GM23338 (cell line): ENCODE results near the gene TSPAN4. TPM values are rescaled to one million over a fixed set of nuclear protein-coding genes. Genes with fewer than 3 reads are reported as not detected.

Experiments used
- ATAC-seq: fragments of 200-7000 bp; cut with Tn5 transposase; 3 replicates; pipeline ENCODE4 v1.9.1; 2020
- DNase-seq: peaks from one replicate; pipeline ENCODE4 v3.0.0-alpha.2; 2015; ENCODE audit warnings: low spot score
- H2AFZ ChIP-seq: fragments of 200-600 bp; sonication (generic); 2 replicates; pipeline ENCODE4 v1.8.0; 2016; ENCODE audit warnings: antibody characterized with exemption, mild to moderate bottlenecking, moderate library complexity
- H3F3A ChIP-seq: fragments of 200-600 bp; sonication (generic); replicated peaks from 2 replicates; pipeline ENCODE4 v1.8.0; 2017; ENCODE audit warnings: antibody characterized with exemption, mixed run types, low read depth
- H3K27ac ChIP-seq: fragments of 200-600 bp; sonication (generic); 2 replicates; pipeline ENCODE4 v1.6.1; 2016; ENCODE audit warnings: low read depth
- H3K27me3 ChIP-seq: fragments of 200-600 bp; sonication (generic); 2 replicates; pipeline ENCODE4 v1.8.0; 2016; ENCODE audit warnings: mild to moderate bottlenecking, mixed run types, moderate library complexity; ENCODE audit not compliant: insufficient read depth
- H3K36me3 ChIP-seq: fragments of 200-600 bp; sonication (generic); 2 replicates; pipeline ENCODE4 v1.8.0; 2016; ENCODE audit warnings: mild to moderate bottlenecking; ENCODE audit not compliant: insufficient read depth
- H3K4me1 ChIP-seq: fragments of 200-600 bp; sonication (generic); 2 replicates; pipeline ENCODE4 v1.8.0; 2016; ENCODE audit warnings: mild to moderate bottlenecking, moderate library complexity; ENCODE audit not compliant: insufficient read depth
- H3K4me2 ChIP-seq: fragments of 200-600 bp; sonication (generic); 2 replicates; pipeline ENCODE4 v1.7.1; 2017; ENCODE audit warnings: mixed run types
- H3K4me3 ChIP-seq: fragments of 200-600 bp; sonication (generic); 2 replicates; pipeline ENCODE4 v1.6.1; 2016; ENCODE audit warnings: mixed run types
- H3K79me2 ChIP-seq: fragments of 200-600 bp; sonication (generic); replicated peaks from 2 replicates; pipeline ENCODE4 v1.8.0; 2017; ENCODE audit warnings: mild to moderate bottlenecking; ENCODE audit not compliant: insufficient read depth
- H3K9me2 ChIP-seq: fragments of 200-600 bp; sonication (generic); 2 replicates; pipeline ENCODE4 v1.8.0; 2017; ENCODE audit not compliant: insufficient read depth
- H4K20me1 ChIP-seq: fragments of 200-600 bp; sonication (generic); replicated peaks from 2 replicates; pipeline ENCODE4 v1.8.0; 2017; ENCODE audit warnings: mild to moderate bottlenecking; ENCODE audit not compliant: insufficient read depth
- H3K27ac Mint-ChIP-seq: 2 replicates; pipeline ENCODE4 v1.8.0; 2020; ENCODE audit warnings: inconsistent platforms, mild to moderate bottlenecking, moderate library complexity, mixed read lengths
- H3K27me3 Mint-ChIP-seq: 3 replicates; pipeline ENCODE4 v1.8.0; 2022; ENCODE audit warnings: low read depth, mild to moderate bottlenecking, moderate library complexity, mixed read lengths, inconsistent platforms; ENCODE audit not compliant: insufficient read depth, poor library complexity
- H3K36me3 Mint-ChIP-seq: 3 replicates; pipeline ENCODE4 v1.8.0; 2021; ENCODE audit warnings: low read depth, mild to moderate bottlenecking, inconsistent platforms, moderate library complexity, mixed read lengths
- H3K4me1 Mint-ChIP-seq: 3 replicates; pipeline ENCODE4 v1.8.0; 2020; ENCODE audit warnings: mild to moderate bottlenecking, inconsistent platforms, mixed read lengths
- H3K4me3 Mint-ChIP-seq: 3 replicates; pipeline ENCODE4 v1.8.0; 2021; ENCODE audit warnings: moderate library complexity, mild to moderate bottlenecking, inconsistent platforms, mixed read lengths
- H3K9me3 Mint-ChIP-seq: 3 replicates; pipeline ENCODE4 v1.8.0; 2020; ENCODE audit warnings: moderate library complexity, mild to moderate bottlenecking, inconsistent platforms, mixed read lengths
- CREB1 ChIP-seq: fragments of 250-450 bp; sonication (Bioruptor Pico); IDR thresholded peaks from 2 replicates; pipeline ENCODE4 v1.5.0; 2020; ENCODE audit warnings: low read depth, mild to moderate bottlenecking, moderate library complexity
- ETS1 ChIP-seq: IDR thresholded peaks from 2 replicates; pipeline ENCODE4 v1.6.1; 2016; ENCODE audit warnings: antibody characterized with exemption
- EZH2phosphoT487 ChIP-seq: fragments of 200-600 bp; sonication (generic); IDR thresholded peaks from one replicate; pipeline ENCODE4 v1.8.1; 2018; ENCODE audit warnings: antibody characterized with exemption; ENCODE audit not compliant: unreplicated experiment
- JUNB ChIP-seq: IDR thresholded peaks from one replicate; pipeline ENCODE4 v1.6.1; 2016; ENCODE audit warnings: antibody characterized with exemption; ENCODE audit not compliant: unreplicated experiment
- REST ChIP-seq: IDR thresholded peaks from one replicate; pipeline ENCODE4 v1.6.1; 2018; ENCODE audit warnings: antibody characterized with exemption; ENCODE audit not compliant: unreplicated experiment
- STAT1 ChIP-seq: IDR thresholded peaks from one replicate; pipeline ENCODE4 v1.6.1; 2016; ENCODE audit warnings: antibody characterized with exemption; ENCODE audit not compliant: unreplicated experiment
- ZNF114 ChIP-seq: fragments of 250-450 bp; sonication (Bioruptor Pico); IDR thresholded peaks from 2 replicates; pipeline ENCODE4 v1.5.0; 2020; ENCODE audit warnings: mild to moderate bottlenecking, moderate library complexity
- polyA plus RNA-seq: library from polyadenylated mRNA; unstranded; fragments of >200 nt; fragmentation: Nextera tagmentation; extraction: Ambion mirVana; gene quantifications from 2 replicates; pipeline ENCODE4 v1.2.1, GENCODE V29; 2016
- total RNA-seq: library from RNA; depleted of rRNA; stranded (reverse); fragments of >200 nt; shearing (Covaris generic); gene quantifications from 2 replicates; pipeline ENCODE4 v1.2.3, GENCODE V29; 2014
- TF ChIP-seq, protein P1 (sequence below), 2 experiments: fragments of 200-600 bp in 1 of 2; sonication (generic) in 1 of 2; conservative IDR thresholded peaks; 2 replicates each; pipeline versions ENCODE4 v1.5.1 to v1.6.1; 2016 to 2017; ENCODE audit warnings: antibody characterized with exemption in 2 of 2, low read depth in 2 of 2, mild to moderate bottlenecking in 2 of 2, moderate library complexity in 1 of 2

Gene TSPAN4
- total and polyA plus RNA-seq, 2 experiments from 2014 or later, result 76.8 to 150 TPM

DNA sequence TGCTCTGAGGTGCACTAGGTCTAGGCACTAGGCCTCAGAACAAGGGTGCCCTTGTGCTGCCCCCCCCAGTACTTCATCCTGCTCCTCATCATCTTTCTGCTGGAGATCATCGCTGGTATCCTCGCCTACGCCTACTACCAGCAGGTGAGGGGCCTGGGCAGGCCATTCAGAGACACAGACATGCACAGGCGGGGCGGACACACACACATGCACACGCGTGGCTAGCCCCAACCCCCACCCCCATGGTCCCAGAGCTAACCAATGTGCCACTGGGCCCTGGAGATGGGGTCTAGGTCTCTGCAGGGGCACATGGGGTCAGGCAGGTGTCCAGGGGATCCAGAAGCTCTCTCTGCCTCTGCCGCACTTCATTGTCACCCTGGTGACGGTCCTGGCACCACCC lies 6.0 kb upstream of the TSPAN4 start (continued):
- TF ChIP-seq, protein P1, sequence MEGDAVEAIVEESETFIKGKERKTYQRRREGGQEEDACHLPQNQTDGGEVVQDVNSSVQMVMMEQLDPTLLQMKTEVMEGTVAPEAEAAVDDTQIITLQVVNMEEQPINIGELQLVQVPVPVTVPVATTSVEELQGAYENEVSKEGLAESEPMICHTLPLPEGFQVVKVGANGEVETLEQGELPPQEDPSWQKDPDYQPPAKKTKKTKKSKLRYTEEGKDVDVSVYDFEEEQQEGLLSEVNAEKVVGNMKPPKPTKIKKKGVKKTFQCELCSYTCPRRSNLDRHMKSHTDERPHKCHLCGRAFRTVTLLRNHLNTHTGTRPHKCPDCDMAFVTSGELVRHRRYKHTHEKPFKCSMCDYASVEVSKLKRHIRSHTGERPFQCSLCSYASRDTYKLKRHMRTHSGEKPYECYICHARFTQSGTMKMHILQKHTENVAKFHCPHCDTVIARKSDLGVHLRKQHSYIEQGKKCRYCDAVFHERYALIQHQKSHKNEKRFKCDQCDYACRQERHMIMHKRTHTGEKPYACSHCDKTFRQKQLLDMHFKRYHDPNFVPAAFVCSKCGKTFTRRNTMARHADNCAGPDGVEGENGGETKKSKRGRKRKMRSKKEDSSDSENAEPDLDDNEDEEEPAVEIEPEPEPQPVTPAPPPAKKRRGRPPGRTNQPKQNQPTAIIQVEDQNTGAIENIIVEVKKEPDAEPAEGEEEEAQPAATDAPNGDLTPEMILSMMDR (conservative IDR thresholded peaks at IDR 0.05; ENCODE audit: low read depth in 2 of 2), result no peak
- no peak for TF ChIP-seq STAT1
- no peak for TF ChIP-seq REST
- TF ChIP-seq EZH2phosphoT487, result no peak
- no peak for TF ChIP-seq ZNF114 (CRISPR knock-in tag)
- no peak for TF ChIP-seq CREB1 (CRISPR knock-in tag)
- no peak for TF ChIP-seq ETS1

GRCh38 chr11:837189-837989 lies 5.3 kb upstream of the TSPAN4 start:
- Histone ChIP-seq H4K20me1 (peaks cover 38% of the 10 kb centered on the region), H3K79me2 (peaks cover 23% of the 10 kb centered on the region)

More at GRCh38 chr11:837189-837989, 5.3 kb upstream of the TSPAN4 start:
- no peak for ATAC-seq
- H3K9me3 Mint-ChIP-seq, result no peaks in the 10 kb centered on the region
- H3K4me3 ChIP-seq, result no peak overlapping the region
- H3K9me2 ChIP-seq, result no peaks in the 10 kb centered on the region
- H2AFZ ChIP-seq, result no peak overlapping the region
- peaks cover under 1% of the 10 kb centered on the region; the same call in 1 of the 2 replicates for H3K27me3 ChIP-seq
- H3K4me3 Mint-ChIP-seq, result no peak overlapping the region
- DNase-seq, result no peak
- H3K27ac Mint-ChIP-seq, result no peak overlapping the region
- H3F3A ChIP-seq, result peaks cover 26% of the 10 kb centered on the region
- TF ChIP-seq ETS1, result no peak
- TF ChIP-seq JUNB, result no peak
- peaks cover 6% of the 10 kb centered on the region; the same call in 1 of the 2 replicates for H3K36me3 ChIP-seq
- peaks cover 29% of the 10 kb centered on the region for H3K4me1 Mint-ChIP-seq
- H3K4me1 ChIP-seq, result peaks cover 18% of the 10 kb centered on the region
- H3K36me3 Mint-ChIP-seq, result peaks cover 38% of the 10 kb centered on the region
- no peak overlapping the region for H3K4me2 ChIP-seq
- H3K27me3 Mint-ChIP-seq, result peaks cover 29% of the 10 kb centered on the region
- H3K27ac ChIP-seq, result no peak overlapping the region
